ENCODE measurements around the gene THSD1.

GRCh38 chr13:52406629-52407028, 657 bp upstream of the THSD1 start:
- TF ChIP-seq CTCF (IDR thresholded peaks at IDR 0.05) (no peak), TCF7 (CRISPR knock-in tag; IDR thresholded peaks at IDR 0.05; ENCODE audit: low read depth) (no peak), NR2C2 (CRISPR knock-in tag; IDR thresholded peaks at IDR 0.05) (no peak), NR3C1 (CRISPR knock-in tag; conservative IDR thresholded peaks at IDR 0.05; ENCODE audit: low read depth) (no peak)
